Mononuclear cell (primary cell): ENCODE results near the gene MPV17. TPM values are rescaled to one million over a fixed set of nuclear protein-coding genes. Genes with fewer than 3 reads are reported as not detected.
"Not testable (repeated sequence)": the region's sequence is repeated elsewhere in the genome, so short reads cannot be mapped to it uniquely, and the experiment has no call there.

Experiments used
- H3K27me3 ChIP-seq: 2 replicates; pipeline ENCODE4 v1.6.0; 2011; ENCODE audit warnings: low read length, control low read depth; ENCODE audit not compliant: insufficient read depth
- H3K4me1 ChIP-seq: 2 replicates; pipeline ENCODE4 v1.5.1; 2011; ENCODE audit warnings: mild to moderate bottlenecking, low read length, control low read depth; ENCODE audit not compliant: insufficient read depth
- H3K4me3 ChIP-seq: 2 replicates; pipeline ENCODE4 v1.5.1; 2011; ENCODE audit warnings: mild to moderate bottlenecking, low read length, moderate library complexity
- H3K9me3 ChIP-seq: 2 replicates; pipeline ENCODE4 v1.5.1; 2011; ENCODE audit warnings: low read depth, mild to moderate bottlenecking, control low read depth, low read length
- total RNA-seq: library from RNA; depleted of rRNA; stranded (reverse); fragments of >200 nt; gene quantifications from one replicate; pipeline ENCODE4 v1.2.3, GENCODE V29; 2012

MPV17 gene
- total RNA-seq, 1 donor = 30.5 TPM

GRCh38 chr2:27309651-27310050, 13.2 kb downstream of the MPV17 start:
- no peak overlapping the region for H3K4me3 ChIP-seq
- H3K27me3 ChIP-seq = peaks cover 29% of the 10 kb centered on the region
- peaks cover 11% of the 10 kb centered on the region for H3K4me1 ChIP-seq
- no peaks in the 10 kb centered on the region for H3K9me3 ChIP-seq

DNA sequence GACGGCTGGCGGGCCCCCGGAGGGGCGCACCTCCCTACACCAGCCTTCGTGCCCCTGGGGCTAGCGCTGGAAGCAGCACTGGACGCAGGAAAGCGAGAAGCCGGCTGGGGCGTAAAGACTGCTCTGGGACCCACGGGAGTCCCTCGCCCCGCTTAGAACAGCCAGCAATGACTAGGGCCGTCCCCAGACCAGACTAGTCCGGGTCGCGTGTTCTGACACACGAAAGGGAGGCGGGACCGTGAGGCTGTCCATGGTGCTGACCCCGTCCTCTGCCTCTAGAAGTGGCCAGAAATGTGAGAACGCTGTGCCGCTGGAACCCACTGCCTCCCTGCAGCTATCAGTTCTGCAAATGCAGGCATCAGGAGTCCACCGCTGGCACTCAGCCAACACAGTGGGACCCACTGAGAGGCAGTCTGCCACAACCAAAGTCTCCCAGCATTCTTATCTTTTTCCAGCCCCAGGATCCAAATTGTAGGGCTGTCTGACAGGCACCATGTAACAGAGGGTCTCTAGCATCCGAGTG, 14.5 kb downstream of the MPV17 start, which contains the start of gene UCN:
Gene UCN (minus strand): TSS at position 87 of the 523 bp plus-strand sequence. CDS start 550 bp downstream, outside the sequence.
- Histone ChIP-seq H3K9me3 (no peaks in the 10 kb centered on the region), H3K27me3 (peaks cover 29% of the 10 kb centered on the region), H3K4me1 (peaks cover 11% of the 10 kb centered on the region), H3K4me3 (no peak within 1 kb of the TSS)

DNA sequence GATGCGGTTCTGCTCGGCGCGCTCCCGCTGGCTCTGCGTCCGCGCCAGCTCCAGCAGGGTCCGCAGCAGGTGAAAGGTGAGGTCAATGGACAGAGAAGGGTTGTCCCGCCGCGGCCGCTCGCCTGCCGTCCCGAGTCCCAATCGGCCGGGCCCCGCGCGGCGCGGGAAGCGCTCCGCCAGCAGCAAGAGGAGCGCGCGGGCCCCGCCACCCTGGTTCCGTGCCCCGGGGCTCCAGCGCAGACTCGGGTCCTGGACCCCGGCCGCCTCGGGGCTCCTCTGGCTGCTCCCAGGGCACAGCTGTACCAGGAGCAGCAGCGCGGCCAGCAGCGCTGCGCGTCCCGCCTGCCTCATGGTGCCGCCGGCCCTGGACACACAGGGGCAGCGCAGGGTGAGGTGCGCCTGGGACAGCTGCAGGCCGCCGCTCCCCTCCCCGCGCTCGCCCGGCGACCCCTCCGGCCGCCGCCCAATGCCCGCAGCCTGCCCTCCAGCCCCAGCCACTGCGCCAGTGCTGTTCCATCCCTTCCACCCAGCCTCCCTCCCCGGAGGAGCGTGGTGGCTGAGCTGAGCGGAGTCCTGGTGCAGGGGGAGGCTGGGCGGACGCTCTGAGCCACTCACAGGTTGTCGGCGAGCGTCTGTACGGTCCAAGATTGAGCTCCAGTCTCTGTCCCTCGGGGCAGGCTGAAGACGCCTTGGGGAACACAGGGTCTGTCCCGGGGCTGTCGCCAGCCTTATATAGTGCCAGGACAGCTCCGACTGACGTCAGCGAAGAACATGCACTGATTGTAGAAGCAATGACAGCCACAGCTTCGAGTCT, 15.1 kb downstream of the MPV17 start:
- H3K4me1 ChIP-seq = peaks cover 17% of the 10 kb centered on the region
- peaks cover 29% of the 10 kb centered on the region for H3K27me3 ChIP-seq
- no peak overlapping the region for H3K4me3 ChIP-seq
- no peaks in the 10 kb centered on the region for H3K9me3 ChIP-seq

- Histone ChIP-seq H3K4me1 (peaks cover 18% of the 10 kb centered on the region), H3K9me3 (no peaks in the 10 kb centered on the region), H3K4me3 (no peak overlapping the region), H3K27me3 (peaks cover 29% of the 10 kb centered on the region)
Measured at GRCh38 chr2:27307287-27307544, 15.7 kb downstream of the MPV17 start.

GRCh38 chr2:27306573-27307286, 16.2 kb downstream of the MPV17 start:
- Histone ChIP-seq H3K4me1 (peaks cover 18% of the 10 kb centered on the region), H3K27me3 (peaks cover 29% of the 10 kb centered on the region), H3K4me3 (no peak overlapping the region), H3K9me3 (no peaks in the 10 kb centered on the region)

- peaks cover 29% of the 10 kb centered on the region for H3K27me3 ChIP-seq
- peaks cover 18% of the 10 kb centered on the region for H3K4me1 ChIP-seq
- no peak overlapping the region for H3K4me3 ChIP-seq
- H3K9me3 ChIP-seq = no peaks in the 10 kb centered on the region
Measured at GRCh38 chr2:27306136-27306535, 16.8 kb downstream of the MPV17 start.

GRCh38 chr2:27305516-27305915, 17.4 kb downstream of the MPV17 start:
- Histone ChIP-seq H3K4me3 (no peak overlapping the region), H3K4me1 (peaks cover 18% of the 10 kb centered on the region), H3K9me3 (no peaks in the 10 kb centered on the region), H3K27me3 (peaks cover 29% of the 10 kb centered on the region)

DNA sequence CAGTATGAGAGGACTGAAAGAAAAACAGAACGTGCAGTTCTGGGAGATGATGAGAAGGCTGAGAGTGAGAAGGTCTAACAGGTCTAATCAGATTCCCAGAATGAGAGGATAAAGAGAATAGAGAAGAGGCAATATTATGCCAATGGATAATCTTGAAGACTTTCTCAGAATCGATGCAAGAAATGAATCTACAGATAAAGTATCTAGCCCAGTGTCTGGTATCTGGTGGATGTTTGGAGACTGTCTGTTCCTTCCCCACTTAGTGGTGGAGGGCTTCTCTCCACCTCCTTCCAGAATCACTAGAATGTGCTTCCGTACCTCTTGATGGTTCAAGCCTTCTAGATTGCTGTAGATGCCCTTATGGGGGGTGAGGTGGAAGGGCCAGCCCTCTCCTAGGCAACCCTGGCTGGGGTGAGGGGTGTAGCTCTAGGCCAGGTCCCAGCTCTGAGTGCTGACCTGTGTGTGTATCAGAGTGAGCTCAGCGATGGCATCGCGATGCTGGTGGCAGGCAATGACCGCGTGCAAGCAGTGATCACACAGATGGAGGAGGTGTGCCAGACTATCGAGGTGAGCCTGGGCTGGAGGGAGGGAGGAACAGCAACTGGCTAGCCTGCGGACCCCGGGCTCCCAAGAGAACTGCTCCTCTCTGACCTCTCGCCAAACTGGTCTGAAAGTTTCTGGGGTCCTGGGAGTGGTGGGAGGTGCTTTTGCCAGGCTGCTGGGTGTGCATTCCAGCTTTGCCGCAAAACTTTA, 18.2 kb downstream of the MPV17 start:
- Histone ChIP-seq H3K4me3 (no peak overlapping the region), H3K4me1 (peaks cover 18% of the 10 kb centered on the region), H3K27me3 (peaks cover 29% of the 10 kb centered on the region), H3K9me3 (no peaks in the 10 kb centered on the region)

DNA sequence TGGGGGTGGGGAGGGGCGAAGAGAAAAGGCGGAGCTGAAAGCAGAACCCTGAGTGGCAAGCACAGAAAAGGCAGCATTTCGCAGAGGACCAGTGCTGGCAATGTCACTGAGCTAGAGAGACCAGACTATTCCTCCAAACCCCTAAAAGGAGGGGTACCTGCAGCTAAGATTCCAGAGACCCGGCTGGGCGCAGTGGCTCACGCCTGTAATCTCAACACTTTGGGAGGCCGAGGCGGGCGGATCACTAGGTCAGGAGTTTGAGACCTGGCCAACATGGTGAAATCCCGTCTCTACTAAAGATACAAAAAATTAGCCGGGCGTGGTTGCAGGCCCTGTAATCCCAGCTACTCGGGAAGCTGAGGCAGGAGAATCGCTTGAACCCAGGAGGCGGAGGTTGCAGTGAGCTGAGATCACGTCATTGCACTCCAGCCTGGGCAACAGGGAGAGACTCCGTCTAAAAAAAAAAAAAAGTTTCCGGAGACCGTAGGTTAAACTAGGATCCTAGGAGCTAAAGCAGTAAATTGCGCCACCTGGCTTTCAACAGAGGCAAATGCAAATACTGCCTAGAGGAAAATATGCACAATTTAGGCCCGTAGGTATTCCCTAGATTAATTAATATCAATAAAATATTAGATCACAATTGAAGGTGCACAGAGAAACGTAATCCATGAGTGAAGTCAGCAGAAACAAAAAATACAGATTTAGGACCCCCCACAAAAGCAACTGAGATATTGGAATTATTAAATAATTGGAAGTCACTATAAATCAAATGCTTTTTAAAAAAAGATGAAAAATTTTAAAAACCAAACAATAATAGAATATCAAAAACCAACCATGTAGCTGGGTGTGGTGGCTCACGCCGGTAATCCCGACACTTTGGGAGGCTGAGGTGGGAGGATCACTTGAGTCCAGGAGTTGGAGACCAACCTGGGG, 19.5 kb downstream of the MPV17 start:
- Histone ChIP-seq H3K9me3 (no peaks in the 10 kb centered on the region), H3K4me1 (peaks cover 18% of the 10 kb centered on the region), H3K27me3 (peaks cover 29% of the 10 kb centered on the region), H3K4me3 (peak overlapping the region; percentile 16)

GRCh38 chr2:27300606-27301005, 22.3 kb downstream of the MPV17 start:
- peaks cover 19% of the 10 kb centered on the region for H3K4me1 ChIP-seq
- not testable (repeated sequence) for H3K4me3 ChIP-seq, H3K27me3 ChIP-seq, H3K9me3 ChIP-seq

GRCh38 chr2:27298391-27299080, 24.4 kb downstream of the MPV17 start:
- Histone ChIP-seq H3K4me1 (peaks cover 19% of the 10 kb centered on the region), H3K9me3 (no peaks in the 10 kb centered on the region), H3K27me3 (no peaks in the 10 kb centered on the region), H3K4me3 (no peak overlapping the region)

DNA sequence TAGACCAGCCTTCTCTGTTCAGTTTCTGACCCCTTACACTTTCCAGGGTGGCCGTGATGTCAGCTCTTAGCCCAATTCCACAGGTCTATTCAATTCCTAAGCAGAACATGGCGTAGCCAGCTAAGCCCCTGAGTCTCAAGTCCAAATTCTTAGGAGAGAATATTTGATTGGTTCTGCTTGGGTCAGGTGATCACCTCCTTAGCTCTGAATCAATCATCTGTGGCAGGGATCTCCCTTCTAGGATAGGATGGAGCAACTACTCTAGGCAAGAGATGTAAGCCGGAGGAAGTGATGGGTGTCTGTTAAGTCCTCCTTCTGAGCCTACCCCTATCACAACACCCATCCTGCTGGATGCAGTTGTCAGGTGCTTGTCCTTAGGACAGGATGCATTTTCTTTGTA, 25.7 kb downstream of the MPV17 start:
- H3K27me3 ChIP-seq = no peaks in the 10 kb centered on the region
- H3K4me3 ChIP-seq = no peak overlapping the region
- no peaks in the 10 kb centered on the region for H3K9me3 ChIP-seq
- peaks cover 13% of the 10 kb centered on the region for H3K4me1 ChIP-seq

DNA sequence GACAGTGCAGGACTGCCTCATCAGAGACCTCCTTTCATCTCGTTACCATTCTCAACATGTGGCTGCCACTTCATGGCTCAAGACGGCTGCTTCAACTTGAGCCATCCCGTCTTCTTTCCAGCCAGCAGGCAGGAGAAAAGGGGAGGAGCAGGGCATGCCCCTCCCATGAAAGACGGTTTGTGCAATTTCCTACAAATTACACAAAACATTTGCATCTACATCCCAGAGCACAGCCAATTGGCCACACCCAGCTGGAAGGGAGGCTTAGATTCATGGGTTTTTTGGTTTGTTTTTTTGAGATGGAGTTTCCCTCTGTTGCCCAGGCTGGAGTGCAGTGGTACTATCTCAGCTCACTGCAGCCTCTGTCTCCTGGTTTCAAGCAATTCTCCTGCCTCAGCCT, 26.4 kb downstream of the MPV17 start:
- Histone ChIP-seq H3K27me3 (no peaks in the 10 kb centered on the region), H3K4me1 (peaks cover 13% of the 10 kb centered on the region), H3K4me3 (no peak overlapping the region)

GRCh38 chr2:27294928-27295327, 28.0 kb downstream of the MPV17 start:
- no peaks in the 10 kb centered on the region for H3K9me3 ChIP-seq
- peaks cover 13% of the 10 kb centered on the region for H3K4me1 ChIP-seq
- no peaks in the 10 kb centered on the region for H3K27me3 ChIP-seq
- no peak overlapping the region for H3K4me3 ChIP-seq

More for the DNA sequence above, 26.4 kb downstream of the MPV17 start:
- no peaks in the 10 kb centered on the region for H3K9me3 ChIP-seq
